GM19397 (cell line): Measurements from ENCODE around the gene MYL6.

Source experiments
- ATAC-seq: cut with Tn5 transposase; IDR thresholded peaks from one replicate; pipeline ENCODE4 v1.9.1; 2021; ENCODE audit warnings: mild to moderate bottlenecking, moderate library complexity; ENCODE audit not compliant: unreplicated experiment

Gene MYL6

DNA sequence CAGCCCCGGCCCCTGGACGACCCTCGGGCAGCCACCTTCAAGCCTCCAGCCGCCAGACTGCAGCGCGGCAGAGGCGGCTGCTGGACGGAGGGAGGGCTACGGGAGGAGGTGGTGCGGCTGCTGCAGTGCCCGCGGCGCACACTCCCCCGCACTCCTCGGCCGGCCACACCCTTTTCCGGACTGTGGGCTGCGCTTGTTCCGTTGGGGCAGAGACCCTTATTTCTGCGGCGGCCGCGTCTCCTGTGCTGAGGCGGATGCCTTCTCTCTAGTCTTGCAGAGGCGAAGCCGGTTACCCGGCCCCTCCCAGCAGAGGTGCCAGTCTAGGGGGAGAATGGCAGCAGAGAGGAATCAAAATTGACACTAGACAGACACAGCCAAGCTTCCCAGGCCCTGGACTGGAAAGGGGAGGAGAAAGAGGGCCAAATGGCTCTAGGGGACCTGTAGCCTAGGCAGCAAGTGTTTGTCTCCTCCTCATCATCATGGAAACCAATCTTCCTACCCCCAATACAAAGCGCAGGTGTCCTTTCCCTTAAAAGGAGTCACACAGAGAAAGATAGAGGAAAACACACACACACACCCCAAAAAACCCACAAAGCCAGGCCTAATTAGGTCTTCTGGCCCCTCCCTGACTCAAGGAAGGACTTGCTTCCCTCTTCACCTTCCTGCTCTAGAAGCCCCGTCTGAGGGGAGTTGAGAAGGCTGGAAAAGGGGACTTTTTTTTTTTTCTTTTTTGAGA is 28.8 kb upstream of the MYL6 start:
- ATAC-seq = peak; percentile 25

DNA sequence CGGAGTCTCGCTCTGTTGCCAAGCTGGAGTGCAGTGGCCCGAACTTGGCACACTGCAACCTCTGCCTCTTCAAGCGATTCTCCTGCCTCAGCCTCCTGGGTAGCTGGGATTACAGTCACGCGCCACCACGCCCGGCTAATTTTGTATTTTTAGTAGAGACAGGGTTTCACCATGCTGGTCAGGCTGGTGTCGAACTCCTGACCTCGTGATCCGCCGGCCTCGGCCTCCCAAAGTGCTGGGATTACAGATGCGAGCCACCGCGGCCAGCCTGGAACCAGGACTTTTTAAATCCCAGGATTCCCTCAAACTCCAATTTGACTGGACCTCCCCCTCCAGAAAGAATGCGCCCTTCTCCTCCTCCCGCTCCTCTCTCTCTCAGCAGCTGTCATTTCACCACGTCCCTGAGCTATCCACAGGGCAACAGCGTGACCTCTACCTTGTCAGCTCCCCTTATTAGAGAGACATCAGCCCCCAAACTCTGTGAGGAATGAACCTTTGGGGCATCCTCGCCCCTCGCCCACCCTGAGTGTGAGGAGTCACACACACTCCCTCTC is 28.1 kb upstream of the MYL6 start:
- no peak for ATAC-seq

DNA sequence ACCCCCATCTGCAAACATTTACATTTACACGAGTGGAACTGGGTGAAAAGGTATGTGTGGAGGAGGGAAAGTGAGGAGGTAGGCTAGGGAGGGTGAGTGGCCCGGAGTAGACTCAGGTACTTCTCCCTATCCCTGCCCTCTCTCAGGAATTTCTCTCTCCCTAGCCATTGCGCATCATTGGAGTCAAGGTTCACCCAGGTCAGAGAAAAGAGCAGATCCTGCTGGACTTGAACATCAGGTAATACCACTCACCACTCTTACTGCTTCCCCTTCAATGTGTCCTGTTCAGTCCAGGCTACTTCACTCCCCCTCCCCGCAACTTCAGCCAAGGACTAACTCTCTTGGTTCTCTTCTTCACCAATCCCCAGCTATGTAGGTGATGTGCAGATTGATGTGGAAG is 27.3 kb upstream of the MYL6 start:
- ATAC-seq = no peak

DNA sequence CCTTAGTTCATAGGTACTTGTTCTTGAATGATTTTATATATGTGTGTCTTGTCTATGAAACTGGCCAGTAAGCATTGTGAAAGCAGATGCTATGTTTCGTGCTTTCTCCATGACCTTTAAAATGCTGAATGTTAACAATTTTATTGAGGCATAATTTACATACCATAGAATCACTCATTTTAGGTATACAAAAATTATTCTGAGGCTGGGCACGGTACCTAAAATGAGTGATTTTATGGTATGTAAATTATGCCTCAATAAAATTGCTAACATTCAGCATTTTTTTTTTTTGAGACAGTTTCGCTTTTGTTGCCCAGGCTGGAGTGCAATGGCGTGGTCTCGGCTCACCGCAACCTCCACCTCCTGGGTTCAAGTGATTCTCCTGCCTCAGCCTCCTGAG is 23.3 kb upstream of the MYL6 start:
- ATAC-seq = no peak

DNA sequence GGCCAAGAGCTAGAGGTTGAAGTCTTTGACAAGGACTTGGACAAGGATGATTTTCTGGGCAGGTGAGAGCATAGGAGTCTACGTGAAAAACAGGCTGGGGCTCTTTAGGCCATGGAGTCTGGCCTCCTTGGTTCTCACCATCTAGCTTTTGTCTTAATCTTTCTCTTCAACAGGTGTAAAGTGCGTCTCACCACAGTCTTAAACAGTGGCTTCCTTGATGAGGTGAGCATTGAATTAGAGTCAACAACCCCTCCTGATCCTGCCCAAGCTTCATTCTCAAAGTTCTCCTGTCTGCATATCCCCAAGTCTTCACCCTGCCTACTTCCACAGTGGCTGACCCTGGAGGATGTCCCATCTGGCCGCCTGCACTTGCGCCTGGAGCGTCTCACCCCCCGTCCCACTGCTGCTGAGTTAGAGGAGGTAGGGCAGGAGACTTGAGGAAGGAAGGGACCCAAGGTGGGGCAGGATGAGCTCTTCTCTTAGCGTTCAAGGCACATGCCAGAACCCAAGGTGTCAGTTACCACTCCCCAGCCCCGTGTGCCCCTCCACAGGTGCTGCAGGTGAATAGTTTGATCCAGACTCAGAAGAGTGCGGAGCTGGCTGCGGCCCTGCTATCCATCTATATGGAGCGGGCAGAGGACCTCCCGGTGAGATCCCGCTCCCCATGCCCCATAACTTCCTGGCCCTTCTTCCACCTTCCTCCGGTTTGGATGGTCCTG is 20.1 kb upstream of the MYL6 start:
- no peak for ATAC-seq

DNA sequence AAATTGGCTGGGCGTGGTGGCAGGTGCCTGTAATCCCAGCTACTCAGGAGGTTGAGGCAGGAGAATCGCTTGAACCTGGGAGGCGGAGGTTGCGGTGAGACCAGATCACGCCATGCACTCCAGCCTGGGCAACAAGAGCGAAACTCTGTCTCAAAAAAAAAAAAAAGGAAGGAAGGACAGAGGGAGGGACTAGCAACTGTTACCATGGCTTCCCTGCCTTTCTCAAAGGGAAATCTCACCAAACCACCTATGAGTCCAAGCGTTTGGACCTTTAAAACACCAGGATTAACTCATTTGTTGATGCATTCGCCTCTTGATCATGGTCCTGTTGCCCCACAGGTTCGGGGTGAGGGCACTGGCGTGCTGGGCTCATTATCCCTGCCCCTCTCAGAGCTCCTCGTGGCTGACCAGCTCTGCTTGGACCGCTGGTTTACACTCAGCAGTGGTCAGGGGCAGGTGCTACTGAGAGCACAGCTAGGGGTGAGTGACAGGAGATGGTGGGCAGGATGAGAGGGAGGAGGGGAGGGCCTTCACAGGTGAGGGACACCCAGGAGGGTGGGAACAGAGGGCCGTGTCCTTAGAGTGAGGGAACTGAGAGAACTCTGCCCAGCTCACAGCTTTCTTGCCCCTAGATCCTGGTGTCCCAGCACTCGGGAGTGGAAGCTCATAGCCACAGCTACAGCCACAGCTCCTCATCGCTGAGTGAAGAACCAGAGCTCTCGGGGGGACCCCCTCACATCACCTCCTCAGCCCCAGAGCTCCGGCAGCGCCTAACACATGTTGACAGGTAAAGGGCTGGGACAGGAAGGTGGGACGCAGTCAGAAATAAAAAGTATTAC is 16.0 kb upstream of the MYL6 start:
- no peak for ATAC-seq

DNA sequence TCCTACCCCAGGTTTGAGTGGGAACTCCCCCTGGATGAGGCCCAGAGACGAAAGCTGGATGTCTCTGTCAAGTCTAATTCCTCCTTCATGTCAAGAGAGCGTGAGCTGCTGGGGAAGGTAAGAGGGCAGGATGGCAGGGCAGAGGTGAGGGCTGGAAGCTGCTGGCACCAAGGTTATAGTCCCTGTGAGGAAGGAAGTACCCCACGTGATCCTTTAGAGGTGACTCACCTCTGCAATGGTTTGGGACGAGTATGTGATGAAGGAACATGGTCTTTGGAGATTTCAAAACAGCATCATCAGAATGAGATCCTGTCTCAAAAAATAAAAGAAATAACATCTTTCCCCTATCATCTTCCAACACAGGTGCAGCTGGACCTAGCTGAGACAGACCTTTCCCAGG is 14.9 kb upstream of the MYL6 start:
- no peak for ATAC-seq

DNA sequence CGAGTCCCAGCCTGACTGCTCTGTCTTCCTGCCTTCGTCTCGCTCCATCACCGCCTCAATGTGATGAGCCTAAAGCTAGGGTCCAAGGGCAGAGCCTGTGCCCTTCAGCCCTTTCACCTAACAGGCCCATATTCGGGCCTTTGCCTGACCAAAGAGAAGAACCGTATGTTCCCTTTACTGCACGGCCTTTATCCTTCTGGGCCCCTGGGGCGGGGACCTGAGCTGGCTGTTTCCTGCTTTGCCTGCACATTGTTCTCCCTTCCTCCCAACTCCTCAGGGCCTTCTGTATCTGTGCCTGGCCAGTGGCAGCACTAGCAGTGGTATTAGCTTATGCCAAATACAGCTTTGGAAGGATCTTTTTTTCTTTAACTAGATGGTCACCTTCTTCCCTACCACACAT is 14.3 kb upstream of the MYL6 start:
- no peak for ATAC-seq

DNA sequence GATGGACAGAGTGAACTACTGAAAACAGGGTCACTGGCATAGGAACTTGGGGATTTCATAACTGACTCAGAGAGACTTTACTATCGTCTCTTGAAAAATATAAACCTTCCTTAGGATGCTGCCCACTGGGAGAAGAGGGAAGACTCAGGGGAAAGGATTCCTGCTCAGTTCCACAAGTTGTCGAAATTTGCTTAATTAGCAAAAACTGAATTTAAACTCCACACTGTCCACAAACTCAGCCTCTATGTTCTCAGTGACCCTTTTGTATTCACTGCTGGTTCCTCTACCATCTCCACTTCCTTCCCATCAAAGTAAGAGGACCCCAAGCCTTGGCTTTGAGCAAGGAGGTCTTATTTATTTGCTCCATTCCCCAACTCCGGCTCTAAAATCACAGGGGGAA is 12.9 kb upstream of the MYL6 start:
- no peak for ATAC-seq

DNA sequence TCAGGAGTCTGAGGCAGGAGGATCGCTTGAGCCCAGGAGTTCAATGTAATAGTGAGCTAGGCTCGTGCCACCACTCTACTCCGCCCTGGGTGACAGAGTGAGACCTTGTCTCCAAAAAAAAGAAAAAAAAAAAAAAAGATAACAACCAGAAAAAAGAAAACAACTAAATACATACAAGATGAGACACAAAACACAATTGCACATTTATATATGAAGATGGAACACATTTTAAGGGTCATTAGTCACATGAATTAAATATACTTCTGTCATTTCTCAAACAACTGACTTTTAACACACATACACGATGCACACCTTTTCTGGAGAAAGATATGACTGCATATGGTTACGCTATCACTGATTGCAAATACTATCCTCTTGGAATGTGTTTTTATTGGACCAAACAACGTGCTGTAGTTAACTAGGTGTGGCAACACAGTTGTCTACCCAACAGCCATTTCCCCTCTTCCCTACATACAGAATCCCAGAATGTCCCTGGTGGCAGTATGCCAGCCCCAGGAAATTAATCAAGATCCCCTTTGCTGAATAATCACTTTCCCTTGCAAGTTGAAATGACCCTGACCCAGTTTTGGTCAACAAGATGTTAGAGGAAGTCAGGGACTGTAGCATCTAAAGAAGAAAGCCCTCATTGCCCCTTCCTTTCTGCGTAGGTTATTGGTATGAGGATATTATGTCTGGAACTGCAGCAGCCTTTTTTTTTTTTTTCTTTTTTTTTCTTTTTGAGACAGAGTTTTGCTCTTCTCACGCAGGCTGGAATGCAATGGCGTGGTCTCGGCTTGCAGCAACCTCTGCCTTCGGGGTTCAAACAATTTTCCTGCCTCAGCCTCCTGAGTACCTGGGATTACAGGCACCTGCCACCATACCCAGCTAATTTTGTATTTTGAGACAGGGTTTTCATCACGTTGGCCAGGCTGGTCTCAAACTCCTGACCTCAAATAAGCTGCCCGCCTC is 11.4 kb upstream of the MYL6 start:
- ATAC-seq = no peak

DNA sequence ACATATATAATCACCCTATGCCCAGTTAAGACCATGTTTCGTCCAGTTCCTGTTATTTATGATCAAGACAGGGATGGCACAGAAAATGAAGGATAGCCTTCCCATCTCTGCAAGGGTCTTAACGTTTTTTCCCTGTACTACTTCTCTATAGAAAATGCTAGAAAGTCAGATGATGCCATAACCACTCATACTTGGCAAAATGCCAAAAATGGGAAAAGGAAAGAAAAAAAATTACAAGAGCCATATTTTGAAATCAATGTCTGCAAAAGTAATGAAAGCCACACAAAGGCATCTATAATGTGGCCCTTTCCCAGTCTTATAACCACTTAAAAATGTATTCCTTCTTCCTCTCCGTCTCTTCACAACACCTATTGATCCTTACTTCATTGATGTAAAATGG is 7.6 kb upstream of the MYL6 start:
- ATAC-seq = no peak

DNA sequence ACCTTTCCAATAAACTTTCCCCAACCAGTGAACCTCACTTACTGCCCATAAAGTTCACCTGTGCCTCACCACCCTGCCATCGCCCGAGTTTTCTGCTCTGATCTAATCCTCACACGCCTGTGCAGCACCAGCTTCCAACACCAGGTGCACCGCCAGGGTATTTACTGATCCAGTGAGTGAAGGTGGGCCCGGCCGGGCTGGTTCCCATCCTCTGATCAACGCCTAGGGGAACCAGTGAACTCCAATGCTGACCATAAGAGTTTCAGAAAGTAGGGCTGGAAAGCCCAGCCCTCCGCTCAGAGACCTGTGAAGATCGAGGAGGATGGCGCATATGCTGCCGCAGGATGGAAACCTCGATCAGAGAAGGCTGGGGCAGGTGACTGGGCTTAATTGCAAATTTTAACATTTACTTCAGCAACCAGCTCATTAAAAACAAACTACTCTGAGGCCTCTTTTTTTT is 6.5 kb upstream of the MYL6 start:
- ATAC-seq = peak; percentile 47

DNA sequence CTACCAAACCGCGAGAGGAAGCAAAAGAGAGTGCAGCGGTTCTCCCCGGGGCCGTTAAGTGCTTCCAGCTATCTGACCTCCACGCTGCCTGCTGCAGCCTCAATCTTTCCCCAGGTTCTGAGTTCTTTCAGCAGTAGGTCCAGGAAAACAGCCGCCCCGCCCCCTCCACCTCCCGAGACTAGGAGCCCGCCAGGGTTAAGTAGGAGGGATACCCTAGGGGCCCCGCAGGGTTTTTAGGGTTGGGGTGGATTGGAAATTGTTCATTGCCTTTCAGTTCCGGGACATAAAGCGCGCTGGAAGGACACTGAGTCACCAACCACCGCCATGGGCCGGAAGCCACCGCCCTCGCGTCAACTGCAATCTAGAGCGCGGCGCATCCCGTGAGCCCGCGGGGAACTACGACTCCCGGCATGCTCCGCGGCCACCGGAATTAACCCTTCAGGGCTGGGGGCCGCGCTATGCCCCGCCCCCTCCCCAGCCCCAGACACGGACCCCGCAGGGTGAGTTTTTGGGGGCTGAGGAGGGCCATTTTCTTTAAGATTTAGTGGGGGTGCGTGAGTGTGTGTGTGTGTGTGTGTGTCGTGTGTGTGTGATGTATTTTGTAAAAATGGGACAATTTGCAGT is 5.9 kb upstream of the MYL6 start, which contains the start of gene MYL6B:
Gene MYL6B (plus strand): TSS at position 456 of the 624 bp plus-strand sequence. CDS start 1,332 bp downstream, outside the sequence.
- peak; percentile 84 for ATAC-seq

DNA sequence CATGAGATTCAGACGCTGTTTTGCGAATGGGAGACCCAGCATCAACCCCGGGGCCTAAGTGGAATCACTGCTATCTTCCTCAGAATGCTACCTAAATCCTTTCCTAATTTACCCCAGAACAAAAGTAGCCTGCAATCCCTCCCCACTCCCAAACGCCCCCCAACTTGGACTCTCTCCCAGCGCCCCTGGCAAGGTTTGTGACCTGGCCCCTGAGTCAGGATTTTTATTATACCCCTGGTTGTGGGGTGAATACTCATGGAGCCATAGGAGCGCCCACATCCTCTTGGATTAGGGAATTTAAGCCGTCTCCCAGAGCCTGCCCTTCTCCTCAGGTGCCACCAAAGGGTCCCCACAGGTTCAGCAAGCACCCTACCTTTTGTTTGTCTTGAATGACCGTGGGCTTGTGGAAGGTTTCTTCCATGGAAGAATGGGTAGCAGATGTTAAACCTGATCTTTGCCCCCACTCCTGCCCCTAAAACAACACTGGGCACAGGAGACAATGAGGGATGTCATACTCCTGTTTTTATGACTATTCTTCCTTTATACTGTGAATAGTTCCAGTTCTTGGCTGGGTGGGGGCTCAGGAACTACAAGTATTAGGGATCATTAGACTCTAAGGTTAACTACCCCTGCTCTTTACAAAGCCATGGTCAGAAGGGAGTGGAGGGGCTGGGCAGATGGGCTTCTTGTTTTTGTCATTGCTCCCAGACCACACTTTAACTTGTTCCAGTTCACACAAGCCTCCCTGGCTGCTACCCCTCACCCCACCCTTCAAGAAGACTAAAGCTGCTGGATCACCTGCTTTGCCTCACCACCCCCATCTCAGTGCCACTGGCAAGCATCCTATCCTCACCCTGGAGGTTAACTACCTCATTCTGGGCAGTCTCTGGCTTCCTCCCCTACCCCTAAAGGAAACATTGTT is 5.1 kb upstream of the MYL6 start:
- ATAC-seq = no peak

DNA sequence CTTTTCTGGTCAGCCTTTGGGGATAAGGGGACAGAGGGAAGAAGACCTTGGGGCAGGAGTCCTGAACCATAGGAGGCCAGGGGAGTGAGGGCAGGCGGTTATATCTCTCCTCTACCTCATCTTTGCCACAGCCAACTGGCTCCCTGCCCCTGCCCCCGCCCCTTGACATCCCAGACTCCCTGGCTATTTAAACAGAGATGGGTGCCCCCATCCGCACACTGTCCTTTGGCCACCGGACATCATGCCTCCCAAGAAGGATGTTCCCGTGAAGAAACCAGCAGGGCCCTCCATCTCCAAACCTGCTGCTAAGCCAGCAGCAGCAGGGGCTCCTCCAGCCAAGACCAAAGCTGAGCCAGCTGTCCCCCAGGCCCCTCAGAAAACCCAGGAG is 4.5 kb upstream of the MYL6 start:
- ATAC-seq = no peak

DNA sequence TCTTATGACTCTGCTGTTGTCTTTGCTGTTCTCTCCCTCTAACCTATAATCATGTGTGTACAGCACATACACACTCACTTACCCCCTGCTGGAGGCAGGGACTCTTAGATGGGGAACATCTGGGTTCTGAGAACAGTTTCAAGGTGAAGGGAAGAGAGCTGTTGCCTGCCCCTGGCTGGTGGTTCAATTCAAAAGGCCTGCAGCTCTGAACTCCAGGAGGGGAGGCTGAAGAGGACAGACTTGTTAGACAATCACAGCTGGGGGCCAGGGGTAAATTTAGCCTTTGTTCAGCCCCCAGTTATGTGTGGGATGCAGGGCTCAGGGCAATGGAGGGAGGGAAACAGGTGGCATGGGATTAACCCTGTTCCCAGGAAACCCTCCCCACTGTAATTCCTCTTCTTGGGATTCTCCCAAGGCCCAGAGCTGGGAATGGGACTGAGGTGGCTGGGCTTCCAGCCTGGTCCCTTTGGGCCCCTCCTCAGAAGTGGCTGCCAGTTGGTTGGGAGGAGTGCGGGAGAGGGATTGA is 3.9 kb upstream of the MYL6 start:
- ATAC-seq = no peak

DNA sequence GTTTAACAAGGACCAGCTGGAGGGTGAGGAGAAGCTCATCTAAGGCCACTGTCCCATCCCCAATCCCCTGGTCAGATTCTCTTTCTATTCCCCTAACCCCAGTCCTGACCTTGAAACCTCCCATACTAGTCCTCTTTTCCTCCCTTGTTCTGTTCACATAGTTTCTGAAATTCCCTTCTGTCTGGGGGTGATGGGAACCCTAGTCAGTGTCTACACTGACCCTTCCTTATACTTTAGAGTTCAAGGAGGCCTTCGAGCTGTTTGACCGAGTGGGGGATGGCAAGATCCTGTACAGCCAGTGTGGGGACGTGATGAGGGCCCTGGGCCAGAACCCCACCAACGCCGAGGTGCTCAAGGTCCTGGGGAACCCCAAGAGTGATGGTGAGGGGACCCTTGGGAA is 3.3 kb upstream of the MYL6 start:
- ATAC-seq = no peak

DNA sequence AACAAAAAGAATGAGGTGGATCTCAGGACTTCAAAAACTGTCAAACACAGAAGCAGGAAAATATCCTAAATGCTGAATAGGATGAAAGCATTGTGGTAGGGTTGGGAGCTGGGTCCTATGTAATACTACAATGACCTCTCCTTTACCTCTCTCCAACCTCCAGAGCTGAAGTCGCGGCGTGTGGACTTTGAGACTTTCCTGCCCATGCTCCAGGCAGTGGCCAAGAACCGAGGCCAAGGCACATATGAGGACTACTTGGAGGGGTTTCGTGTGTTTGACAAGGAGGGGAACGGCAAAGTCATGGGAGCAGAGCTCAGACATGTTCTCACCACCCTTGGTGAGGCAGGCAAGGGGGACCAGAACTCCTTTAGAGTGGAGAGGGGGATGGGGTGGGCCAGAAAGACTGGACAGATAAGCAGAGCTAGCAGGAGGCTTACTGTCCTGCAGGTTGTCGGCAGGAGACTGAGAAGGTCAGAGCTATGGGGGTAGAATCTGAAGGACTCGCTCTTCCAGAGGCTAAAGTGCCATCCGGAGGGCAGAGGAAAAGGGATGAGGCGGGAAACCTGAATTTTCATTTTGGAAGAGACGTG is 2.8 kb upstream of the MYL6 start:
- no peak for ATAC-seq
